Parathyroid adenoma (tissue), 2 donors: ENCODE results near the gene ADGRV1.

ENCODE experiments used
- H2AFZ ChIP-seq: fragments of 300-600 bp; sonication (generic); one replicate; pipeline ENCODE4 v1.7.0; 2017; ENCODE audit warnings: antibody characterized with exemption, mild to moderate bottlenecking
- H3K27ac ChIP-seq: fragments of 300-600 bp; sonication (generic); one replicate; pipeline ENCODE4 v1.7.0; 2017
- H3K27me3 ChIP-seq: fragments of 300-600 bp; sonication (generic); one replicate; pipeline ENCODE4 v1.7.0; 2017; ENCODE audit warnings: low read length; ENCODE audit not compliant: control insufficient read depth, insufficient read depth
- H3K36me3 ChIP-seq: fragments of 300-600 bp; sonication (generic); one replicate; pipeline ENCODE4 v1.7.0; 2017; ENCODE audit warnings: low read length; ENCODE audit not compliant: control insufficient read depth, insufficient read depth
- H3K4me1 ChIP-seq: fragments of 300-600 bp; sonication (generic); one replicate; pipeline ENCODE4 v1.7.0; 2017; ENCODE audit warnings: control low read depth
- H3K4me2 ChIP-seq: fragments of 300-600 bp; sonication (generic); one replicate; pipeline ENCODE4 v1.7.0; 2017; ENCODE audit warnings: low read length
- H3K4me3 ChIP-seq: fragments of 300-600 bp; sonication (generic); one replicate; pipeline ENCODE4 v1.7.0; 2017; ENCODE audit warnings: low read depth, low read length
- H3K79me2 ChIP-seq: fragments of 300-600 bp; sonication (generic); one replicate; pipeline ENCODE4 v1.7.0; 2017; ENCODE audit warnings: control low read depth
- H3K9ac ChIP-seq: fragments of 300-600 bp; sonication (generic); one replicate; pipeline ENCODE4 v1.7.0; 2017; ENCODE audit warnings: mild to moderate bottlenecking
- H3K9me3 ChIP-seq: fragments of 300-600 bp; sonication (generic); one replicate; pipeline ENCODE4 v1.7.0; 2017; ENCODE audit warnings: low read length; ENCODE audit not compliant: control insufficient read depth
- TF ChIP-seq, protein P1 (sequence below): fragments of 300-600 bp; sonication (generic); IDR thresholded peaks from one replicate; pipeline ENCODE4 v1.7.0; 2017; ENCODE audit warnings: antibody characterized with exemption, mild to moderate bottlenecking
- donor health status: primary hyperparathyroidism.

ADGRV1 gene

DNA sequence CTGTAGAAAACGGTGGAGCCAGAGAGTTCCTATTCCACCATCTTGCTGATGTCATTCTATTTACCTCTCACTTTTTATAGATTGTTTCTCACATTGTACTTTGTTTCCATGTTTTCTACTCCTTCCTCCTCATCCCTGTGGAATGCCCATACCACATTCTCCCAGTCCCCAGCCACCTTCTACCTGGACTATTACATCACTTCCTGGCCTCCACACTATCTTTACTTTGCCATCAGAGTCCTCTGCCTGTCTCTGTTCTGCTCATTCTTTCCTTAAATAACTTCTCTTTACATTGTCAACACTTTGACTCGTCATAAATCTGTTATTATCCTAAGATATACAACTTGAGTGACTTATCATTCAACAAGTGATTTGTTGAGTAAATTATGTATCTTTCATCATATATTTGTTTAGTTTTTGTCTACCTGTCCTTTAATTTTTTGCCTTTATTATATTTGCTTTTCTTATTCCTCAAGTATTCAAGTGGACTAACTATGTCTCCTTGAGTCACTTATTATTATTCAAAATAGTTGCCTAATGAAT, 182.5 kb downstream of the ADGRV1 start:
- Histone ChIP-seq H2AFZ (no peak overlapping the region), H3K4me2 (no peak overlapping the region), H3K9me3 (no peaks in the 10 kb centered on the region), H3K4me1 (no peaks in the 10 kb centered on the region), H3K27ac (no peak overlapping the region), H3K79me2 (no peaks in the 10 kb centered on the region), H3K9ac (no peak overlapping the region), H3K27me3 (no peaks in the 10 kb centered on the region), H3K36me3 (no peaks in the 10 kb centered on the region), H3K4me3 (no peak overlapping the region)
- TF ChIP-seq, protein P1, sequence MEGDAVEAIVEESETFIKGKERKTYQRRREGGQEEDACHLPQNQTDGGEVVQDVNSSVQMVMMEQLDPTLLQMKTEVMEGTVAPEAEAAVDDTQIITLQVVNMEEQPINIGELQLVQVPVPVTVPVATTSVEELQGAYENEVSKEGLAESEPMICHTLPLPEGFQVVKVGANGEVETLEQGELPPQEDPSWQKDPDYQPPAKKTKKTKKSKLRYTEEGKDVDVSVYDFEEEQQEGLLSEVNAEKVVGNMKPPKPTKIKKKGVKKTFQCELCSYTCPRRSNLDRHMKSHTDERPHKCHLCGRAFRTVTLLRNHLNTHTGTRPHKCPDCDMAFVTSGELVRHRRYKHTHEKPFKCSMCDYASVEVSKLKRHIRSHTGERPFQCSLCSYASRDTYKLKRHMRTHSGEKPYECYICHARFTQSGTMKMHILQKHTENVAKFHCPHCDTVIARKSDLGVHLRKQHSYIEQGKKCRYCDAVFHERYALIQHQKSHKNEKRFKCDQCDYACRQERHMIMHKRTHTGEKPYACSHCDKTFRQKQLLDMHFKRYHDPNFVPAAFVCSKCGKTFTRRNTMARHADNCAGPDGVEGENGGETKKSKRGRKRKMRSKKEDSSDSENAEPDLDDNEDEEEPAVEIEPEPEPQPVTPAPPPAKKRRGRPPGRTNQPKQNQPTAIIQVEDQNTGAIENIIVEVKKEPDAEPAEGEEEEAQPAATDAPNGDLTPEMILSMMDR: no peak

DNA sequence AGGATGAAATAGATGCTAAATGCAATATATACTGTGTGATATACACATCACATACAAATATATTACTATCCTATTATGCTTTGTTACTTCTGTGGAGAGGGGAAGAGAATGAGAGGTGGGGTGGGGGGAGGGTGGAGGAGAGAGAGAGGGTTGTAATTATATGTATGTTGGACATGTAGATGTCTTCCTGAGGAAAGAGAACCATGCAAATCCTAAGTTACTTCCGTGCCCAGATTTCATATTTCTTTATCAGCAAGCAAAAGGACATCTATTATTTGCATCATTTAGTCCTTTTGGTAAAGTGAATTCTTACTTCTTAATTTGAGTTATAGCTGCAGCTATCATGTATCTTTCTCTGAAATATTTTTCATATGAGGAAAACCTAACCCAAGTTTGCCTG, 187.5 kb downstream of the ADGRV1 start:
- H3K27me3 ChIP-seq: no peaks in the 10 kb centered on the region
- no peaks in the 10 kb centered on the region for H3K36me3 ChIP-seq
- TF ChIP-seq, protein P1: no peak
- no peaks in the 10 kb centered on the region for H3K9me3 ChIP-seq
- H3K9ac ChIP-seq: no peak overlapping the region
- no peak overlapping the region for H3K4me2 ChIP-seq
- H2AFZ ChIP-seq: no peak overlapping the region
- no peaks in the 10 kb centered on the region for H3K4me1 ChIP-seq
- H3K27ac ChIP-seq: no peak overlapping the region
- no peaks in the 10 kb centered on the region for H3K79me2 ChIP-seq
- H3K4me3 ChIP-seq: no peak overlapping the region

DNA sequence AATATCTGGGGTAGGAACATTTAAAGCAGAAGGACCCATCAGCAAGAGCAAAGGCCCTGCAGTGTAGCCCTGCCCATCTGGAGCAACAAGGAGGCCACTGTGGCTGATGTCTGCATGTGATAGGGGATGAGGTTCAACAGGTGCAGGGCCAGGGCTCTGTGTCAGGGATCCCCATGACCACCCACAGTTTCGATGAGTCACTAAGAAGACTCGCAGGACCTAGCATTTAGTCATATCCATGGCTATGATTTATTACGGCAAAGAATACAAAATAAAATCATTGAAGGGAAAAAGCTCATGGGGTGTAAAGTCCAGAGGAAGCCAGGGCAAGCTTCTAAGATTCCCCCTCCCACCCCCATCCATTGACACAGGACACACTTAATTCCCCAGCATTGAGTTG, 188.6 kb downstream of the ADGRV1 start:
- no peaks in the 10 kb centered on the region for H3K9me3 ChIP-seq
- no peak overlapping the region for H3K4me2 ChIP-seq
- H3K27me3 ChIP-seq: no peaks in the 10 kb centered on the region
- TF ChIP-seq, protein P1: no peak
- no peak overlapping the region for H3K9ac ChIP-seq
- no peak overlapping the region for H2AFZ ChIP-seq
- H3K27ac ChIP-seq: no peak overlapping the region
- H3K4me3 ChIP-seq: no peak overlapping the region
- H3K79me2 ChIP-seq: no peaks in the 10 kb centered on the region
- no peaks in the 10 kb centered on the region for H3K4me1 ChIP-seq
- no peaks in the 10 kb centered on the region for H3K36me3 ChIP-seq

DNA sequence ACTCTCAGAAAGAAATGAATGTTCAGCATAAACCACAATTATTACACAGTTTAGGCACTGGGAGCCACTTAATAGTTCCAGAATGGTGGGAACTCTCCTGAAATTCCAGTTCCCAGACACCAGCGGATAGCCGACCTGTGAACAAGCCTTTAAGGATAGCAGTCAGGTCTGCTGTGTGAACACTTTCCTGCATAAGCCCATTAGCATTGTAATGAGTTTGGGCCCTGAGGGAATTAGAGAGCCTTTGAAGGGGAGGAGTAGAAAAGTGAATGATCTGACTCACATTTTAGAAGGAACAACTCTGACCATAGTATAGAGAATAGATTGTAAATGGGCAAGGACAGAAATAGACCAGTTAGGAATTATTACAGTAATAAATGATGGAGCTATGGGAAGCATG, 189.1 kb downstream of the ADGRV1 start:
- Histone ChIP-seq H3K27me3 (no peaks in the 10 kb centered on the region), H3K36me3 (no peaks in the 10 kb centered on the region), H3K79me2 (no peaks in the 10 kb centered on the region), H3K27ac (no peak overlapping the region), H3K4me3 (no peak overlapping the region), H3K9me3 (no peaks in the 10 kb centered on the region), H2AFZ (no peak overlapping the region), H3K4me2 (no peak overlapping the region), H3K4me1 (no peaks in the 10 kb centered on the region), H3K9ac (no peak overlapping the region)
- TF ChIP-seq, protein P1: no peak

DNA sequence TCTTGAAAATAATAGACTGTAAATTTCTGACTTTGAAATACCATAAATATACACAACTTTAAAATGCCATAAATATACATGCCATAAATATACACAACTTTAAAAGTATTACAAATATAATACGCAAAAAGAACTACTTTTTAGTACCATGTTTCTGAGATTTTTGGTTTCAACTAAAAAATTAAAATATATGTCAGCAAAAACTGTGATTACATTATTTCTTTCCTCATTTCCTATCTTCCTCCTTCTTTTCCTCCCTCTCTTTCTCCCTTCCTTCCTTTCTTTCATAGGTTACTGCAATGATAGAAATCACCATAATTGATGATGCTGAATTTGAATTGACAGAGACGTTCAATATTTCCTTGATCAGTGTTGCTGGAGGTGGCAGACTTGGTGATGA, 200.5 kb downstream of the ADGRV1 start:
- no peak overlapping the region for H3K4me3 ChIP-seq
- H2AFZ ChIP-seq: no peak overlapping the region
- H3K27ac ChIP-seq: no peak overlapping the region
- H3K27me3 ChIP-seq: no peaks in the 10 kb centered on the region
- no peaks in the 10 kb centered on the region for H3K79me2 ChIP-seq
- TF ChIP-seq, protein P1: no peak
- H3K36me3 ChIP-seq: no peaks in the 10 kb centered on the region
- no peak overlapping the region for H3K4me2 ChIP-seq
- H3K9me3 ChIP-seq: no peaks in the 10 kb centered on the region
- H3K9ac ChIP-seq: no peak overlapping the region
- H3K4me1 ChIP-seq: no peaks in the 10 kb centered on the region
